ENCODE measurements around the gene MGAT1. TPM values are rescaled to one million over a fixed set of nuclear protein-coding genes. Genes with fewer than 3 reads are reported as not detected.

MGAT1 gene
- total RNA-seq, 1 experiment from 2014 or later = 72.7 TPM

GRCh38 chr5:180844432-180844831 lies 41.8 kb upstream of the MGAT1 start:
- Mint-ChIP-seq H3K9me3 (peaks cover 65 to 68% of the 10 kb centered on the region in 2 experiments), H3K36me3 (ENCODE audit: insufficient read depth in 1 of 3, low read depth in 3 of 3) (peaks cover 49 to 66% (median 53%) of the 10 kb centered on the region in 3 experiments), H3K27me3 (ENCODE audit: low read depth) (peaks cover 40% of the 10 kb centered on the region), H3K4me1 (peaks cover 6 to 7% of the 10 kb centered on the region in 2 experiments), H3K4me3 (no peak overlapping the region), H3K27ac (no peak overlapping the region)
- no peaks in the 10 kb centered on the region for H3K27me3 ChIP-seq (ENCODE audit: insufficient read depth, low read length)
- no peak overlapping the region for H3K27ac ChIP-seq (ENCODE audit: insufficient read length, low read depth, low read length)
- no peak overlapping the region for H2BK5ac ChIP-seq (ENCODE audit: insufficient read length, low read length)
- TF ChIP-seq, protein P1, sequence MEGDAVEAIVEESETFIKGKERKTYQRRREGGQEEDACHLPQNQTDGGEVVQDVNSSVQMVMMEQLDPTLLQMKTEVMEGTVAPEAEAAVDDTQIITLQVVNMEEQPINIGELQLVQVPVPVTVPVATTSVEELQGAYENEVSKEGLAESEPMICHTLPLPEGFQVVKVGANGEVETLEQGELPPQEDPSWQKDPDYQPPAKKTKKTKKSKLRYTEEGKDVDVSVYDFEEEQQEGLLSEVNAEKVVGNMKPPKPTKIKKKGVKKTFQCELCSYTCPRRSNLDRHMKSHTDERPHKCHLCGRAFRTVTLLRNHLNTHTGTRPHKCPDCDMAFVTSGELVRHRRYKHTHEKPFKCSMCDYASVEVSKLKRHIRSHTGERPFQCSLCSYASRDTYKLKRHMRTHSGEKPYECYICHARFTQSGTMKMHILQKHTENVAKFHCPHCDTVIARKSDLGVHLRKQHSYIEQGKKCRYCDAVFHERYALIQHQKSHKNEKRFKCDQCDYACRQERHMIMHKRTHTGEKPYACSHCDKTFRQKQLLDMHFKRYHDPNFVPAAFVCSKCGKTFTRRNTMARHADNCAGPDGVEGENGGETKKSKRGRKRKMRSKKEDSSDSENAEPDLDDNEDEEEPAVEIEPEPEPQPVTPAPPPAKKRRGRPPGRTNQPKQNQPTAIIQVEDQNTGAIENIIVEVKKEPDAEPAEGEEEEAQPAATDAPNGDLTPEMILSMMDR (conservative IDR thresholded peaks at IDR 0.05) = no peak
- H2BK15ac ChIP-seq (ENCODE audit: low read depth, low read length) = no peak overlapping the region
- no peak overlapping the region for H2AK5ac ChIP-seq (ENCODE audit: insufficient read length, low read length)
- H4K8ac ChIP-seq (replicated peaks; ENCODE audit: insufficient read length, low read depth, low read length) = no peak overlapping the region
- no peaks in the 10 kb centered on the region for H3K79me1 ChIP-seq (ENCODE audit: insufficient read depth, low read depth, low read length, poor library complexity, severe bottlenecking)
- H2BK12ac ChIP-seq (ENCODE audit: insufficient read length, low read depth, low read length) = no peak overlapping the region
- H4K5ac ChIP-seq (ENCODE audit: insufficient read length, low read depth, low read length) = no peak overlapping the region
- no peak for DNase-seq
- H4K20me1 ChIP-seq (ENCODE audit: control insufficient read depth, insufficient read depth, insufficient read length) = no peaks in the 10 kb centered on the region
- H2AFZ ChIP-seq (ENCODE audit: low read length) = no peak overlapping the region
- H3K23ac ChIP-seq (ENCODE audit: insufficient read length, low read depth, low read length) = no peak overlapping the region
- H3K23me2 ChIP-seq (ENCODE audit: insufficient read length, low read depth, low read length, poor library complexity, severe bottlenecking) = no peaks in the 10 kb centered on the region
- H3K56ac ChIP-seq (ENCODE audit: insufficient read length, low read depth, low read length) = no peak overlapping the region
- no peak overlapping the region for H3K9ac ChIP-seq (ENCODE audit: extremely low read depth, insufficient read length, low read length)
- H3K14ac ChIP-seq (ENCODE audit: insufficient read depth, low read length) = no peak overlapping the region
- no peak overlapping the region for H3K4me2 ChIP-seq (ENCODE audit: insufficient read depth, insufficient read length, low read length)
- no peak overlapping the region for H3K18ac ChIP-seq (ENCODE audit: insufficient read length, low read depth, low read length)
- H3K79me2 ChIP-seq (ENCODE audit: insufficient read depth, low read length) = no peaks in the 10 kb centered on the region
- no peak overlapping the region for H2BK20ac ChIP-seq (ENCODE audit: low read depth, low read length, poor library complexity, severe bottlenecking)
- no CpG with 5 or more reads among the region's 3 CpGs for WGBS (ENCODE audit: extremely low coverage, insufficient read length, low lambda C conversion rate)
- no peak overlapping the region for H2BK120ac ChIP-seq (ENCODE audit: low read depth, low read length, poor library complexity, severe bottlenecking)
- H4K91ac ChIP-seq (ENCODE audit: insufficient read length, low read depth, low read length) = no peak overlapping the region
- H3K9me3 ChIP-seq (ENCODE audit: control insufficient read depth, low read depth, low read length) = peaks cover 31% of the 10 kb centered on the region
- no peaks in the 10 kb centered on the region for H3K4me1 ChIP-seq (ENCODE audit: insufficient read depth, low read length)
- no peak overlapping the region for H3T11ph ChIP-seq (ENCODE audit: low read length)
- H3K4ac ChIP-seq (ENCODE audit: low read depth, low read length) = no peak overlapping the region
